SJSA1 (cell line): ENCODE data around the gene PITRM1. TPM values are rescaled to one million over a fixed set of nuclear protein-coding genes. Genes with fewer than 3 reads are reported as not detected.
A peak's percentile ranks its signal among the peaks of the same experiment; 100 is the strongest.

Experiments
- DNase-seq, 2 experiments: peaks; one replicate each; pipeline ENCODE4 v3.0.0-alpha.2; 2015 to 2020; ENCODE audit warnings: low spot score in 2 of 2, low read depth in 1 of 2
- H3K27ac ChIP-seq: fragments of 250-450 bp; sonication (Bioruptor Pico); 2 replicates; pipeline ENCODE4 v1.5.1; 2020; ENCODE audit warnings: mild to moderate bottlenecking, moderate library complexity
- H3K27me3 ChIP-seq: fragments of 250-450 bp; sonication (Bioruptor Pico); replicated peaks from 2 replicates; pipeline ENCODE4 v1.5.1; 2020; ENCODE audit warnings: mild to moderate bottlenecking, moderate library complexity
- H3K36me3 ChIP-seq: fragments of 250-450 bp; sonication (Bioruptor Pico); 2 replicates; pipeline ENCODE4 v1.5.1; 2020; ENCODE audit warnings: mild to moderate bottlenecking
- H3K4me1 ChIP-seq: fragments of 250-450 bp; sonication (Bioruptor Pico); replicated peaks from 2 replicates; pipeline ENCODE4 v1.6.1; 2021; ENCODE audit warnings: mild to moderate bottlenecking
- H3K4me3 ChIP-seq: fragments of 250-450 bp; sonication (Bioruptor Pico); 2 replicates; pipeline ENCODE4 v1.5.1; 2020; ENCODE audit warnings: mild to moderate bottlenecking
- H3K9me3 ChIP-seq: fragments of 250-450 bp; sonication (Bioruptor Pico); replicated peaks from 2 replicates; pipeline ENCODE4 v1.5.1; 2020; ENCODE audit warnings: mild to moderate bottlenecking
- total RNA-seq: library from RNA; depleted of rRNA; stranded (reverse); fragments of >200 nt; shearing (Covaris generic); gene quantifications from 2 replicates; pipeline ENCODE4 v1.2.3, GENCODE V29; 2014

The PITRM1 gene
- total RNA-seq, 1 experiment from 2014 or later = 72.8 TPM

DNA sequence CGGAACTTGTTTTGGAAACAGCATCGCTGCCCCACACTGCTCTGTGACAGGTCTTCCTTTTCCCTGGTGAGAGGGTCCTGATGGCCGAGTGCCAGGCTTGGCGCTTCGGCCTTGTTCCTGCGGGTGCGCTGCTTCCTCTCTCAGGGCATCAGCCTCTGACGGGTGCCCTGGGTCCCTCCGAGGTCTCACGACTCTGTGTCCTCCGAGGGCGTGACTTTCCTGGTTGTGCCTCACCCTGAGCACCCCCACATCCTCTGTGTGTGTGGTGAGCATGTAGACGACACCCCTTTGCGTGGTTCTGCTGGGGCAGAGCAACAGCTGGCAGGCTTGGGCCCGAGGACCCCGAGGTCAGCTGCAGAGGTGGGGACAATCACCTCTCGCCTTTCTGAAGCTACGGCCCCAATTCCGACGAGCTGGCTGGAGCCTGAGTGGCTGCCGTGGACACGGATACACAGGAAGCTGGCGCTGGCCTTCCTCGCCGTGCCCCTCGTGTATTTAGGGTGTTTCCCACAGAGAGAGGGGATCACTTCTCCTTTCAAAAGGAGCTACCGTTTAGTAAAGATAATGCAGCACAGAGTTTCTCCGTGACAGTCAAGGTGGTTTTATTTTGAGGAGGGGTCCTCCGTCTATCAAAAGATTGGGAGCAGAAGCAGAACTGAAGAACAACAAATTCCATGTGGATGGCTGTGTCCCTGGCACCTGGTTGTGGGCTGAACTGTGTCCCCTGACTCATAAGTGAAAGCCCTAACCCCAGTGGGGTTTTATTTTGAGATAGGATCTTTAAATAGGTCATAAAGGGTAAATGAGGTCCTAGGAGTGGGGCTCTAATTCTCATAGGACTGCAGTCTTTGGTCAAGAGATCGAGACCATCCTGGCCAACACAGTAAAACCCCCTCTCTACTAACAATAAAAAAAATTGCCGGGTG is 36.2 kb upstream of the PITRM1 start:
- peaks cover 11% of the 10 kb centered on the region for H3K4me1 ChIP-seq

DNA sequence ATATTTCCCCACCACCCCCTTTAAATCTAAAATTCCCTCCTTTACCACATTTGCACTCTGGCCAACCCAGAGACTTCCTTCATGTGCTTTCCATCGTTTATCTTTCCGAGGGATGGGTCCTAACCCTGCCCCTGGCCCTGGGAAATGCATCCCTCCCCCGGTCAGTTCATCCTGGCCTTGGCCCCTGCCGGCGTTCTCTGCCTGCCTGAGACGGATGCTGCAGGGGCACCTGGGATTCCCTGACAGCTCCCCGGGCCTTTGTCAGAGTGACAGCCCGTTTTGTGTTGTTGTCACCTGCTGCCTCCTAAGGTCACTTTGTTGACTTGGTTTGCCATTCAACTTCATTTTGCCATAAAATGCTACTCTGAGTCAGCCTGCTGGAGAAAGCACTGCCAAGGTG is 34.8 kb upstream of the PITRM1 start:
- no peak overlapping the region for H3K4me3 ChIP-seq
- no peaks in the 10 kb centered on the region for H3K27me3 ChIP-seq
- H3K36me3 ChIP-seq = no peaks in the 10 kb centered on the region
- no peaks in the 10 kb centered on the region for H3K9me3 ChIP-seq
- no peak overlapping the region for H3K27ac ChIP-seq
- H3K4me1 ChIP-seq = peaks cover 11% of the 10 kb centered on the region
- DNase-seq = no peak

More for the DNA sequence above, 36.2 kb upstream of the PITRM1 start:
- Histone ChIP-seq H3K27me3 (no peaks in the 10 kb centered on the region), H3K36me3 (no peaks in the 10 kb centered on the region), H3K9me3 (no peaks in the 10 kb centered on the region), H3K4me3 (no peak overlapping the region), H3K27ac (no peak overlapping the region)
- no peak for DNase-seq

DNA sequence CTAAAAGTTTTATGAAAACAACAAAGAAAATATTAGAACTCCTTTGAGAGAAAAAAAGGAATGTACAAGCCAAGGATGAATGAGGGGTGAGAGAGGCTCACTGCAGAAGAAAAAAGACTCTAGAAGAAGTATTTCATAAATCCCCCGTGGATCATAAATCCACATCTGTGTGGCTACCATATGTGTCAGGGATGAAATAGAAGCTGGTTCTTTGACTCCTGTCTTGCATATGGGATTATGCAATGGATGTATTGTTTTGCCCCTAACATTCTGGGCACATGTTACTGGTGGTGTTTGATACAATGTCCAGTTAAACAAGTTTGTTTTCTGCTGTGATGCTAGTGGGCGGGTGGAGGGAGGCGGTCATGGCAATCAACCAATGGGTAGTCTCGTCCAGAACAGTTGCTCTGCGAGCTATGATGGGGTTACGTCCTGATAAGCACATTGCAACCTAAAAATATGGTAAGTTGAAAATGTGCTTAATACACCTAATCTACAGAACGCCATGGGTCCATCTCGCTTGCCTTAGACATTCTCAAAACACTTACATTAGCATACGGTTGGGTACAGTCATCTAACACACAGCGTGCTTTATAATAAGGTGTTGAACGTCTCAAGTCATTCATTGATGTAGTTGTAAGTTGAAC is 34.1 kb upstream of the PITRM1 start:
- no peak for DNase-seq
- no peak overlapping the region for H3K27ac ChIP-seq
- no peaks in the 10 kb centered on the region for H3K9me3 ChIP-seq
- no peaks in the 10 kb centered on the region for H3K36me3 ChIP-seq
- H3K4me1 ChIP-seq = peaks cover 11% of the 10 kb centered on the region
- H3K27me3 ChIP-seq = no peaks in the 10 kb centered on the region
- no peak overlapping the region for H3K4me3 ChIP-seq

DNA sequence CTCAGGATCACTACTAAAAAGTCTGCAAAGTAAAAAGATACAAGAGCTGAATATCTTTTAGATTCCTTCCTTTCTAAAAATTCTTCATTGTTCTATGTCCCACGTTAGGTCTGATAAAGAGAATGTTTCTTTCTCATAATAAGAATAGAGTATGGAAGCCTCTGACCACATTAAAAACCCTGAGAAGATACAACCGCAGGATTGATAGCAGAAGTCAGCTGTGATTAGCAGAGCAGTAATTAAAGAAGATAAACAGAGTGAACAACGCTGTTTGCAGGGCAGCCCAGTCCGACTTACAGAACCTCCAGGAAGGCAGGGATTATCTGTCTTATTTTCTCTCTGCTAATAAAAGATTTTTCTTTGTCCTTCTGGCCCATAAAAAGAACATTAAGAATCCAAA is 31.4 kb upstream of the PITRM1 start:
- H3K4me3 ChIP-seq = no peak overlapping the region
- H3K36me3 ChIP-seq = no peaks in the 10 kb centered on the region
- H3K27me3 ChIP-seq = no peaks in the 10 kb centered on the region

DNA sequence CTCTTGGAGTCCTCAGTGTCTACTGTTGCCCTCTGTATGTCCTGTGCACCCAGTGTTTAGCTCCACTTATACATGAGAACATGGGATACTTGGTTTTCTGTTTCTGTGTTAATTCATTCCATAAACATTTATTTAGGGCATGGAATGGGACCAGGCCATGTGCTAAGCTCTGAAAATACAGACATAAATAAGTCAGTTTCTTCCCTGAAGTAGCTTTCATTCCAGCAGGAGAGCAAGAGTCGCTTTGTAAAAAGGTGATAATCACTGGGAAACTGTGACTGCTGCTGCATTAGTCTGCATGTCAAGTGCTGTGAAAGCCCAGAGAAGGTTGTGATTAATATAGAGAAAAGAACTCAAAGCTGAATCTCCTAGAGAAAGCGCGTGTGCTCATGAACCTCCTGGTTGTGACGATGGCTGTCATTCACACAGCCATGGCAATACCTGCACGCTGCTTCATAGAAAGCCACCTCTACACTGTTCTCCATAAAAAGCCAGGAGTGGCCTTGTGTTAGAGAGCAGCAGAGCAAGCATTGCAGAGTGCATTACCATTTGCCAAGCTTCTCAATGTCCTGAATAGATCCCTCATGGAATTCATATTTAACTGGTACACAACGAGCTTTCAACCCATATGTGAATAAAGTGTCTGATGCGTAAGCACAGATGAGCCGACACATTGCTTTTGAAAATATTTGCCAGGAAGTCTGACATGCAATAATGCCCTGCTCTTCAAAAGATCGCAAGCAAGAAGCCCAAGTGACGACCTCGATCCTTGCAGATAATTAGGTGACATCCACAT is 30.6 kb upstream of the PITRM1 start:
- H3K27ac ChIP-seq = no peak overlapping the region
- H3K27me3 ChIP-seq = no peaks in the 10 kb centered on the region
- H3K9me3 ChIP-seq = no peaks in the 10 kb centered on the region
- H3K4me3 ChIP-seq = no peak overlapping the region
- H3K36me3 ChIP-seq = no peaks in the 10 kb centered on the region
- no peak for DNase-seq
- peaks cover 12% of the 10 kb centered on the region for H3K4me1 ChIP-seq

More for the DNA sequence above, 31.4 kb upstream of the PITRM1 start:
- peaks cover 9% of the 10 kb centered on the region for H3K4me1 ChIP-seq
- no peaks in the 10 kb centered on the region for H3K9me3 ChIP-seq
- H3K27ac ChIP-seq = no peak overlapping the region
- DNase-seq = no peak

DNA sequence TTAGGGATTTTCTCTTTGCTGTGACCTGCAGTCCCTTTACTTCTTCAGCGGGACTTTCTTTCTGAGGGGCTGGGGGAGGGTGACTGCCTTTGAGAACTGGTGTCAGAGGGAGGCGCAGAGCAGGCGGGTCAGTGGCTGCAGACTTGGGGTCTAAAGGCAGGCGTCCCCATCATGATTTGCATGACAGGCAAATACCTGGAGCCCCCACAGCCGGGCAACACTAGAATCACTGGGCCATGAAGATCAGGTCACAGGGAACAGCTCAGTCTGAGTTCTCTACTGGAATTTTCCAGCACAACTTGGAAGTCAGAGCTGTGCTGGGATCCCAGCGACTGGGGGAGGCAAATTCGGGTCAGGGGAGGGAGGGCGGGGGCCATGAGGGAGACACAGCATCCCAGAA is 29.2 kb upstream of the PITRM1 start:
- Histone ChIP-seq H3K27ac (no peak overlapping the region), H3K27me3 (no peaks in the 10 kb centered on the region), H3K9me3 (no peaks in the 10 kb centered on the region), H3K4me1 (peaks cover 26% of the 10 kb centered on the region), H3K4me3 (no peak overlapping the region), H3K36me3 (no peaks in the 10 kb centered on the region)
- DNase-seq = no peak

DNA sequence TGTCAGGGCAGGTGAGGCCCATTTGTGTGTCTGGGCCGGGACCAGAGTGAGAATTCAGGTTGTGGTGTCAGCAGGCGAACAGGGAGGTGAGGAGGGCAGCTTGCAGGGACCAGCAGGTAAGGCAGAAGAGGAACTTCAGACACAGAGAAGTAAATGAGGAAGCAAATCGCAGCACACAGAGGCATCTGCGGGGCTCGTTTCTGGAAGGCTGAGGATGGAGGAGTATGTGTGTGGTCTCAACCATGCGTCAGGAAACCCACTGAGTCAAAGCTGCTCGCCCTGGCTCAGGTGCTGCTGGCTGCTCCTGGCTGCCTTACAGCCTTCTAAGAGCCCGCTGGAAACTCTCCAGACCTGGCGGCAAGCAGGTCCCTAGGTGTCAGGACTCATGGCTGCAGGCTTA is 26.9 kb upstream of the PITRM1 start:
- Histone ChIP-seq H3K9me3 (no peaks in the 10 kb centered on the region), H3K36me3 (no peaks in the 10 kb centered on the region), H3K27me3 (no peaks in the 10 kb centered on the region), H3K27ac (no peak overlapping the region), H3K4me1 (peaks cover 32% of the 10 kb centered on the region), H3K4me3 (no peak overlapping the region)
- DNase-seq = peak in 1 of 2 experiments; percentile 46

DNA sequence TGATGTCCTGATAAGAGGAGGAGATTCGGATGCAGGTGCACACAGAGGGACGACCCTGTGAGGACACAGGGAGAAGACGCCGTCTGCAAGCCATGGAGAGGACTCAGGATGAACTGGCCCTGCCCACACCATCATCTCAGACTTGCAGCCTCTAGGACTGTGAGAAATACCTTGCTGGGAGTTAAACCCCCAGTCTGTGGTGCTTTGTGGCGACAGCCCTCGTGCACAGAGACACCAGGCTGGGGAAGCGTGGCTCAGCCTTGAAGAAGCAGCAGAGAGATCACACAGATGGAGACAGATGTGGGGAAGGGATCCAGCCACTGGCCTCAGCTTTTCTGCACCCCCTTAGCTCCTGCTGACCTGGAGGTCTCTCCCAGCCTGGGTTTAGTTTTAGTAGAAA is 26.3 kb upstream of the PITRM1 start:
- H3K27me3 ChIP-seq = no peaks in the 10 kb centered on the region
- no peaks in the 10 kb centered on the region for H3K9me3 ChIP-seq
- no peak overlapping the region for H3K4me3 ChIP-seq
- no peak overlapping the region for H3K27ac ChIP-seq
- no peaks in the 10 kb centered on the region for H3K36me3 ChIP-seq
- peaks cover 32% of the 10 kb centered on the region for H3K4me1 ChIP-seq
- DNase-seq = peak in 1 of 2 experiments; percentile 36

DNA sequence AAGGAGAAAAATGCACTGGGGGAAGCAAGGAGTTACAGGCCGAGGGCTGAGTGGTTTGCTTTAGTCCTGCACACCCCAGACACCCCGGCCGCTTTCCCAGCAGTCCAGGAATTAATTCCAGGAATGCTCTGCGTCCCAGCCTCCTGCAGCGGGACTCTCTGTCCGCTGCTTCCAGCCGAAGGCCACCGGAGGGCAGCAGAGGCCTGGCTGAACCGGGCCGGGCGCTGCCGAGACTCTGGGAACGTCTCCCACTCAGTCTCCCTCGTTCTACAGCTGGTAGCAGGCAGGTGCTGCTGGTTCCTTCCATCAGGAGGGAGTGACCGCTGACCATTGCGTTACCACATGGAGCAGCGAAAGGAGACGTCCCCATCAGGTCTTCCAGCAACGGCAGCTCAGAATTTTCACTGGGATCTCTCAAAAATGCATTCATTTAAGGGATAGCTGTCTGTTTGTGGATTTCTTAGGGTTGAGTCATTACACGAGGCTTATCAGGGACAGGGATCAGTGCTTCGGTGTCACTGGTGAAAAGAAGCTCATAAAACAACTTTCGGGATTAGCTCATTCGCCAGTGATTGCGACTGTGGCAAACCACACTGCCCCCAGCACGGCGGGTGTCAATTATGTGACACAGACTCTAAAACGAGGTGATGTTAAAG is 24.9 kb upstream of the PITRM1 start:
- H3K4me1 ChIP-seq = peaks cover 39% of the 10 kb centered on the region
- peak; percentile 89 to 93 for DNase-seq
- peak overlapping the region; percentile 22 for H3K4me3 ChIP-seq
- no peaks in the 10 kb centered on the region for H3K9me3 ChIP-seq
- H3K27ac ChIP-seq = peak overlapping the region; percentile 77
- H3K36me3 ChIP-seq = no peaks in the 10 kb centered on the region
- no peaks in the 10 kb centered on the region for H3K27me3 ChIP-seq

DNA sequence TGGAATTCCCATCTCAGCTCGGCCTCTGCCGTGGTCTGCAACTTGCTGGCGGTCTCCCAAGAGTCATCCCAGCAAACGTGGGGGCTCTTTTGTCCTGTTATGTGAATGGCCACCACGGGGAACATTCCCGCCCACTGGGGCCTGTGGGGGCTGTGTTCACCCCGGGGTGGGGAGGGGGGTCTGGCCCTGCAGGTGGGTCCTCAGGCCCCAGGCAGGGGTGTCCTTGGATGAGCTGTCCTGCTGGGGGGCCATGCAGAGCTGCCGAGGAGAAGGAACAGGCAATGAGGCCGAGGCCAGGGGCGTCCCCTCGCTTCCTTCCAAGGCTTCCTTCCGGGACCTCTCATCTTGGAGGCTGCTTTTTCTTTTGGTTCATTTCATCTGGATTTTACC is 24.4 kb upstream of the PITRM1 start:
- DNase-seq = peak in 1 of 2 experiments; percentile 45
- Histone ChIP-seq H3K4me3 (no peak overlapping the region), H3K9me3 (no peaks in the 10 kb centered on the region), H3K27me3 (no peaks in the 10 kb centered on the region), H3K4me1 (peaks cover 39% of the 10 kb centered on the region), H3K27ac (peak overlapping the region; percentile 13), H3K36me3 (no peaks in the 10 kb centered on the region)

DNA sequence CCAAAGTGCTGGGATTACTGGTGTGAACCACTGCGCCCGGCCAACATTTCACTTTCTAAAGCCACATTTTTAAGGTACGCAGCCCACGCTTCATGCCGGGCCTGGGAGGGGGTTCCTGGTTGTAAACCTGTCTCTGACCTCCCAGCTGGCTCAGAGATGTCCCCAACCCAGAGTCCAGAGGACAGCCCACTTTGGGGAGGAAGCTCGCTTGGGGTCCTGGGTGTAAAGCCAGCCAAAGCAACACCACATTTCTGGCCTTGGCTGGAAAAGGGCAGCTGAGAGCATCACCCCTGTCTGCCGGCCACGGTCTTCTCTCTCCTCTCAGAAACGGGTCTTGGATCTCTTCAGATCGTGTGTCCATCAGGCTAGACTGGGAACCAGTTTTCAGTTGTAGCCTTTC is 23.9 kb upstream of the PITRM1 start:
- DNase-seq = peak in 1 of 2 experiments; percentile 33
- no peaks in the 10 kb centered on the region for H3K27me3 ChIP-seq
- H3K9me3 ChIP-seq = no peaks in the 10 kb centered on the region
- no peaks in the 10 kb centered on the region for H3K36me3 ChIP-seq
- no peak overlapping the region for H3K4me3 ChIP-seq
- peaks cover 39% of the 10 kb centered on the region for H3K4me1 ChIP-seq
- H3K27ac ChIP-seq = peak overlapping the region; percentile 13

DNA sequence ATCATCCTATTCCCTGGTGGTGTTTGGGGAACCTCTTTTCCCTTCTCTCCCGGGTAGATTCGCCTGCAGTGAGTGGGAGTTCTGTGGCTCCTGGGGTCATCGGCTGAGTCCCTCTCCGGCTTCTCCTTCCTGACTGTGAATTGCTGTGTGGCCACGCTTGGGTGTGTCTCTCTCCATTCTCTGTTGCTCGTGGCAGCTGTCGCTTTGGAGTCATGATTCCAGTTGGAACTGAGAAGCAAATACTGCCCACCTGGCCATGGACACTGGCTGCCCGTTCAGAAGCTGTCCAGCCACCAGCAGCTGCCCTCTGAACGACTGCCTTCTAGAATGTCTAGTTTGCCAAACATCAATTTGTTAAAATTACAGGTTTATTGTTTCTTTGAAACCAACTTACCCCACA is 23.1 kb upstream of the PITRM1 start:
- peaks cover 39% of the 10 kb centered on the region for H3K4me1 ChIP-seq

DNA sequence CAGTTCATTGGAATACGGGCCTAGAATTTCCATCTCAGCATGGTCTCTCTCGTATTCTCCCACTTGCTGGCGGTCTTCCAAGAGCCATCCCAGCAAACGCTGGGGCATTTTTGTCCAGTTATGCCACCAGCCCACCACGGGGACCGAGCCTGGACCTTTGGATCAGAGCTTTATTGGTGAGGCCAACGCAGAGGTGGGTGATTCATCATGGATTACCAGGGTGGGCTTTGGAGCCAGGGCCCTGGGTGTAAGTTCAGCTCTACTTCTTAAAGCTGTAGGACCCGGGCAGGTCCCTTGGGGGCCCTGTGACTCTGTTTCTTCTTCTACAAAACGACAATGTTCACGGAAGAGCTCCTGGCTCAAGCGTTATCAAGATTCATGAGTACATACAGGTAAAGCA is 22.7 kb upstream of the PITRM1 start:
- Histone ChIP-seq H3K36me3 (no peaks in the 10 kb centered on the region), H3K9me3 (no peaks in the 10 kb centered on the region), H3K27ac (no peak overlapping the region), H3K4me3 (no peak overlapping the region), H3K4me1 (peaks cover 39% of the 10 kb centered on the region), H3K27me3 (no peaks in the 10 kb centered on the region)
- peak in 1 of 2 experiments; percentile 40 for DNase-seq

More for the DNA sequence above, 23.1 kb upstream of the PITRM1 start:
- H3K9me3 ChIP-seq = no peaks in the 10 kb centered on the region
- DNase-seq = peak in 1 of 2 experiments; percentile 18
- H3K27ac ChIP-seq = no peak overlapping the region
- H3K36me3 ChIP-seq = no peaks in the 10 kb centered on the region
- H3K4me3 ChIP-seq = no peak overlapping the region
- H3K27me3 ChIP-seq = no peaks in the 10 kb centered on the region
